K562 treated with DMSO at 1 percent for 12 hours (cell line): ENCODE results near the gene ADI1. TPM values are rescaled to one million over a fixed set of nuclear protein-coding genes. Genes with fewer than 3 reads are reported as not detected.

ENCODE experiments used
- total RNA-seq: library from RNA; unstranded; fragments of 300-600 nt; gene quantifications from 2 replicates; pipeline ENCODE4 v1.2.3, GENCODE V29; 2022; ENCODE audit not compliant: insufficient read depth

Gene ADI1
- total RNA-seq = 57.3 and 63.1 TPM in 2 replicates

GRCh38 chr2:3519255-3520205 is at the start of gene ADI1:
ADI1 (minus strand) TSS chr2:3519531; CDS start chr2:3519487, 44 bp downstream.

DNA sequence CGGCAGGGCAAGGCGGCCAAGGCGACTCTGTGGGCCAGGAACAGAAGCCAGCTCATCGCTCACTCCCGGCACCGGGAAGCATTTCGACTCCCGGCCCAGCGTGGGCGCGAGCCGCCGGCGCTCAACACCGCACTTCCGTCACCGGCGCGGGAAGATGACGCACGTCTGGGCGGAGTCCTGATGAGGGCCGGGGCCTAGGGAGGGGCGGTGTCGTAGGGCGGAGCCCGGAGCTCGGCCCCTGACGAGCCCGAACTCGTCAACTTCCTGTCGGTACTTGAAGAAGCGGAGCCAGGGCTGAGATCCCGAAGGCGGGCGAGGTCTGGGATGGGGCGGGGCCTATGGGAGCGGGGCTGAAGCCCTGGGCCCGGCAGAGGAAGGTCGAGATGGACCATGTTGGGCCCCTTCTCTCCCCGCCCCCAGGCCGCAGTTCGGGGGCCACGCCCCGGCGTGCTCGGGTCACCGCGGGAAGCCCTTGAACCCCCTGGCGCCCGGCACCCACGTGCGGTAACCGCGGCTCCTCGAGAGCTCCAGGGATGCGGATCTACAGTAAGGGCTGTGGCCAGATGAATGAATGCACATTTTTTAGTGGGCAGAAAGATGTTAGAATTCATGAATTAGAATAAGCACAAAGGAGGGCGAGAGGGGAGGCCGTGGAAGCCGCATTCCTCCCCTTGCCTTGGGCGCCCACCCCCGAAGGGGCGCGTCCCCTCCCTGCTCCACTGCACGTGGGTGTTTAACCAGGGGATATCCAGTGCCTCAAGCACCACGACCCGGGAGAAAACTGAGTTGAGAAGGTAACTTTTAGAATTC is 39.1 kb upstream of the ADI1 start, which contains the start of gene RNASEH1:
Gene RNASEH1, minus strand, starts transcription at position 129 of the 810 bp plus-strand sequence. Its CDS starts 73 bp downstream, at position 56.

Other genes starting within 250 kb of the ADI1 start
- gene EIPR1, start 141.7 kb downstream of the ADI1 start, total RNA-seq = 20.4 and 23.9 TPM in 2 replicates
- gene TRAPPC12, start 139.8 kb downstream of the ADI1 start, total RNA-seq = 62.2 and 71.1 TPM in 2 replicates
- 9.3 and 18.2 TPM in 2 replicates for gene RNASEH1, start 38.8 kb upstream of the ADI1 start, total RNA-seq
- 2,715 and 3,490 TPM in 2 replicates for gene RPS7, start 55.7 kb upstream of the ADI1 start, total RNA-seq
- 7.1 and 7.6 TPM in 2 replicates for gene COLEC11, start 75.6 kb upstream of the ADI1 start, total RNA-seq
- gene ALLC, start 138.7 kb upstream of the ADI1 start, total RNA-seq = not detected in 2 replicates
- not detected in 2 replicates for gene DCDC2C, start 184.0 kb upstream of the ADI1 start, total RNA-seq